PC-9 (cell line): Measurements from ENCODE around the gene RUNX1.

Source experiments
- CTCF ChIP-seq: fragments of 200-600 bp; sonication (generic); conservative IDR thresholded peaks from 2 replicates; pipeline ENCODE4 v1.6.1; 2017; ENCODE audit warnings: mixed run types, antibody characterized with exemption, mild to moderate bottlenecking, moderate library complexity
- EZH2 ChIP-seq: fragments of 200-600 bp; sonication (generic); IDR thresholded peaks from 2 replicates; pipeline ENCODE4 v1.8.0; 2017; ENCODE audit warnings: antibody characterized with exemption, low read depth

- TF ChIP-seq CTCF = no peak
- no peak for TF ChIP-seq EZH2
Measured at GRCh38 chr21:34835526-34835925, 213.6 kb downstream of the RUNX1 start.
